ENCODE measurements around the gene FGF1.

Gene FGF1

DNA sequence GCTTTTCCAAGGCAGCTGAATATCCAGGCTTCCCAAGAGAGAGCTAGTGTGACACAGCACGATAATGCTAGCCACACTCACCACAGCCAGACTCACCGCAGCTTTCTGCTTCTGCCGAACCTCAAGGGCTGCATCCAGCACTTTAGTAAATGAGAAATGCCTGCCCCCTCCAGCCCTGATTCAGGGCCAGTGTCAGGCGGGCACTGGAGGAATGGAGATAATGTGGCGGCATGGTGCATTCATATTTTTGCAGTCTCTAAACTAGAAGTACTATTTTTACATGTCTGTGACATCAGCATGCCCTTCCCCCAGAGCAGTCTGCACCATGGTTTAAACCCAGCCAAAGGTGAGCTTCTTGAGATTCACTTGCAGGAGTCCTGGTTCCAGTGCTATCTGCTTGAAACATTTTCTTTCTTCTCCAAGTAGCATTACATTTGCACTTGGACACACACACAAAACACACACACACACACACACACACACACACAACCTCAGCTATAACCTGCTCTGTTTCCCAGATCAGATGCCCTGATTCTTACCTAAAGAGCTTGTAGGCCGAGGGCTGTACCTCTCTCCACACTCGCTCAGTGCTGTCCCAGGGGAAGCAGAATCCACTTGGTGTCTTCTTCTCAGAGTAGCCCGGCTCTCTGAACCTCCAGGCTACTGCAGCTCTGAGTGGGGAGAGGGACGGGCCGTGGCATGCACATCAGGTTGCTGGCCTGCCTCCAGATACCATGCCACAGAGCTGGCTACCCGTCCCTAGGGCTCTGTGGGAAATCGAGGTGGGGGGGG is at the start of gene FGF1:
Gene FGF1, minus strand, starts transcription at position 673 of the 792 bp plus-strand sequence. CDS start 71,963 bp downstream, outside the sequence.
- FAIRE-seq, result no peak

DNA sequence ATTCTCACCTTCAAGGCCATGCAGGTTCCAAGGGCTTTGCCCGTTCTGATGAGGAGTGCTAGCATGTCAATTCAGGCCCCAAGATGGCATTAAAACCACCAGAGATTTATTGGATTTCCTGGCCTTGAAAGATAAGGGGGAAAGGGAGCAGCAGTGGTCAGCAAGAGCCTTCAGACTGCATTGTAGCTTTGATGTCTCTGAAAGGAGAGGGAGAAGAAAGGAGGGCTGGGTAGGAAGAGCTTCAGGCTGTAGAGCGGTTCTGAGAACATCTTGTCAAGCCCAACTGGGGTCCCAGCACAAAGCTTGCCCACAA is 41.8 kb upstream of the FGF1 start:
- FAIRE-seq, result no peak

DNA sequence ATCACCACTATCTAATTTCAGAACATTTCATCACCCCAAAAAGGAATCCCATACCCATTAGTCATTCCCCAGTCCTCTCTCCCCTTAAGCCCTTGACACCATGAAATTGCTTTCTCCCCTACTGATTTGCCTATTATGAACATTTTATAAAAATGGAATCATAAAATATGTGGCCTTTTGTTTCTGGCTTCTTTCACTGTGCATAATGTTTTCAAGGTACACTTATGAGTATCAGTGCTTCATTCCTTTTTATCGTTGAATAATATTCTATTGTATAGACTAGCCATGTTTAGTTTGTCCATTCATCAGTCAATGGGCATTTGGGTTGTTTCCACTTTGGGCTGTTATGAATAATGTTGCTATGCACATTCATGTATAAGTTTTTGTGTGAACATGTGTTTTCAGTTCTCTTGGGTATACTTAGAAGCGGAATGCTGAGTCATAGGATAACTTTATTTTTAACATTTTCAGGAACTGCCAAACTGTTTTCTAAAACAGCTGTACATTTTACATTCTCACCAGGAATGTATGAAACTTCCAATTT is 40.4 kb upstream of the FGF1 start:
- FAIRE-seq, result no peak

DNA sequence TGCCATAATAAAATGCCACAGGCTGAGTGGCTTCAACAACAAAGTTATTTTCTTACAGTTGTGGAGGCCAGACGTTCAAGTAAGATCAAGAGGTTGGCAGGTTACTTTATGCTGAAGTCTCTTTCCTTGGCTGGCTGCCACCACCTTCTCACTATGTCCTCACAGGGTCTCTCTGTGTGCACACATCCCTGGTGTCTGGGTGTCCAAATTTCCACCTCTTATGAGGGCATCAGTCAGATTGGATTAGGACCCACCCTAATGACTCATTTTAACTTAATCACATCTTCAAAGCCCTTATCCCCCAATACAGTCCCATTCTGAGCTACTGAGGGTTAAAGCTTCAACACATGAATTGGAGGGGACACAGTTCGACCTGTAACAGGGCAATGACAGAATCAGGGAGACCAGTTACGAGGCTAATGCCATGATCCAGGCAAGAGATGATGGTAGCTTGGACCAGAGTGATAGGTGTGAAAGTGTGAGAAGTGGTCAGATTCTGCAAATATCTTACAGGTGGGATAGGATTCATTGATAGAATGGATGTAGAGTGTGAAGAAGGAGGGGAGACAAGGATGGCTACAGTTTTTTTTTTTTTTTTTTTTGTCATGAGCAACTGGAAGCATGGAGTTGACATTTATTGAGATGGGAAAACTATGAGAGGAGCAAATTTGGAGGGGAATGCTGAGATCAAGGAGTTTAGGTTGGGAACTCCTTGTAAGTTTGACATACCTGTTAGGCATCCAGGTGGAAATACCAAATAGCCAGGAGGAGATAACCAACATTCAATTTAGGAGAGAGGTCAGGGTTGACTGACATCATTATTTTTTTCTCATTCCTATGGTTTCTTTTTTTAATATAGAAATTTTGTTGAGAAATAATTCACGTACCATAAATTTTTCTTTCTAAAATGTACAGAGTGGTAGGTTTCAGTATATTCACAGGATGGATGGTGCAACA is 39.6 kb upstream of the FGF1 start:
- no peak for FAIRE-seq

DNA sequence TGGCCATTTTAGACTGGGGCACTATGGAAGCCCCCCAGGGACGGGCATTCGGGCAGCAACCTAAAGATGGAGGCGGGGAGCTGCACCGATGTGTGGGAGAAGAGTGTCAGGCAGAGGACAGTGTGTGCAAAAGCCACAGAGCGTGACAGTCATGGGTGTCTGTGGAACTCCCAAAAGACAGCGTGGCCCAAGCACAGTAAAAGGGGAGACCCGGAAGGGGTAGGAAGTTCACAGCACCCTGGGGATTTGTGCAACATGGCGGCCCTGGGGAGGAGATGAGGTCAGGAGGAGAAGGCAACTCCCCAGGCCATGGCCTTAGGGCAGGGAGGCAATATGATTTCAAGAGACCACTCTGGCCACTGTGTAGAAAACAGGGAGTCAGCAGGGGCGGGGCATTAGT is 38.9 kb upstream of the FGF1 start:
- no peak for FAIRE-seq

DNA sequence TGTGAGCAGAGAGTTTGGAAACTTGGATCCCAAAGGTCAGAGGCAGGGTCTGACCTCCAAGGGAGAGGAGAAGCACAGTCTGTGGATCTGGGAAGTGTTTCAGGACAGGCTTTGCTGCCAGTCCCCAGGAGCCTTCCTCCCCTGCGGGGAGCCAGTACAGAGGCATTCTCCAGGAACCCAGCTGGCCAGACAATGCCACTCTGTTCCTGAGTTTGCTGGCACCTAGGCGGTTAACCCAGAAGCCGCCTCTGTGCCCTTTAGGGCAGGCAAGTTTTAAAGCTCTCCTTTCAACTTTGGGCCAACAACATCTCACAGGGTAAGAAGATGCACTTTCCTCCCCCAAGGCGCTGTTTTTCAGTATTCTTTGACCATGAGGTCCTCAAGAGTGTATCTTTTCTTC is 37.0 kb upstream of the FGF1 start:
- no peak for FAIRE-seq

DNA sequence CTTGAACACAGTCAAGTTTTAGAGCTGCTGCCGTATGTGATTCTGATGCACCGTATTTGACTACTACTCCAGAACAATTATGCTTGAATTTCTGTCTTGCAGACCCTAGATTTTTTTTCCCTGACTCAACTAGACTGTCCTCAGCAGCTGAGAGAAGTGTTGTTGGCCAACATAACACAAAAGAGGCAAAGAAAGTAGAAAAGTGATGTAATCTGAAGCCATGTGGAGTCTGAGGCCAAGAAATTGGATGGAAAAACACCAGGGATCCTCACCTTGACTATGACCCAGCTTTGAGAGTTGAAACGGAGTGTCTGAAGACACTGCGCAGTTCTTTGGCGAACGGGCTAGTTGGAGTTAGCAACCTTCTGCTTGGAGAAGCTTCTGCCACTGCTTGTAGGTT is 36.3 kb upstream of the FGF1 start:
- FAIRE-seq, result no peak

DNA sequence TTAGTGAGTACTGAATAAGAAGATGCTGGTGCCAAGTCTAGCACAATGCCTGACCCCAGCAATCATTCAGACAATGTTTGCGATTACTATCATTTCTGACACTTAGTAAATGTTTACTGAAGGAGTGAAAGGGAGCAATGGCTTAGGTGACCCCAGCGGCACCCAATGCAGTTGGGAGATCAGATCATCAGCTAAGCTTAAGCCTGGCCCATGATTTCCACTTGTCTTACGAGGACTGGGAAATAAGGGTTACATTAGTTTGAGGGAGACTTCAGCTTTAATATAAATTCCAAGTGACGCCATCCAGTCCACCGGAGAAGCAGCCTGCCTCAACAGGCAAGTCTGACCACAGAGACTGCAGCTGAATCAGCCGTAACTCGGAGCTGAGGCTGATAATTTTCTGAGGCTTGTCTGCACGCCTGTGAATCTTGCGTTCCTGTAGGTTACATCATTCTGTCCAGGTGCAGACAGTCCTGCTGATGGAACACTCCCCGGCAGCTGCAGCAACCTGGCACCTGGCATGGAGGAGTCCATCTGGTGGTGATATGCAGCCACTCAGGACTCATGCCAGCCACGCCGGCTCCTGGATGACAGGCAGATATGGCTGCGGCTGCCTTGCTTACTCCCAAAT is 34.9 kb upstream of the FGF1 start:
- no peak for FAIRE-seq

DNA sequence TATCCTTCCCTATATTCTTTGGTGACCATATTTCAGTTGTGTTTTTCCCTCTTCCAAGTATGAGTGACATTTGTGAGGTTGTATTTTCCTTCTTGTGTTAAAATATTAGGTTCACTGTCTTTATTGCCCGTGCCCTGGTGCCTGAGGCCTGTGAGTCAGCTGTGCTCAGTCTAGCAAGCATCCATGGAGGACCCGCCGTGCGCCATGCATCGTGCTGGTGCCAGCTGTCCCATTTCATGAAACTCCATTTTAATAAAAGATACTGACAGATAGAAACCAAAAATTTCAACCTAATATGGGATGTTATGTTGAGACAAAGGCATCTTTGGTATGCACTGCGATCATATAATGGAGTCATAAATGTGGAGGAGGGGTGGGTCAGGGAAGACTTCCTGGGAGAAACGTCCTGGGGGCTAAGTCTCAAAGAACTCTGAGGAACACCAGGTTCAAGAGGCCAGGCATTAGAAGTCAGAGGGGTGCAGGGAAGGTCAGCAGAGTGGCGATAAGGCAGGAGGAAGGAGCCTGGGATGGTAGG is 34.0 kb upstream of the FGF1 start:
- FAIRE-seq, result no peak

DNA sequence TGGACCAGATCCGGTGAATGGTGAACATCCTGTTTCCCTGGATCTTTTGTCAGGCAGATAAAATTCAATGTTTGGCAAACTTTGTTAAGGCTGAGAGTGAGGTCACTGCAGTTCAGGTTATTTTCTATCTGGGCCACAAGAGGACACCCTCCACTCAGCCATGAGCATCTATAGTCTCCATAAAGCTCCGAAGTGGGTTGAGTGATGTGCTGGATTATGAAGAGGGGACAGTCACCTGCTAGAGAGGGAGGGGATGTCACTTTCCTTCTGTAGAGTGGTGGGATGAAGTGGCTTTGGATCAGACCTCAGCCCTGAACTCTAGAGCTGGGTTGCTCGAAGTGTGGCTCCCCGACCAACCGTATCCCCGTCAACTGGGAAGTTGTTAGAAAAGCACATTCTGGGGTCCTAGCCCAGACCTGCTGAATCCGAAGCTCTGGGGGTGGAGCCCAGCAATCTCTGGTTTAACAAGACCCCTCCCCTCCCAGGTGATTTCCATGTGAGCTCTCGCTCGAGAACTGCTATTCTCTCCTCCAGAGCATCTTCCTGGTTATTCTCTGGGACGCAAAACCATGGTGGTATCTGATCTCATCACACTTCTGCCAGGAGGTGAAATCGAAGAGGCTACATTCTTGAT is 31.8 kb upstream of the FGF1 start:
- FAIRE-seq, result no peak

DNA sequence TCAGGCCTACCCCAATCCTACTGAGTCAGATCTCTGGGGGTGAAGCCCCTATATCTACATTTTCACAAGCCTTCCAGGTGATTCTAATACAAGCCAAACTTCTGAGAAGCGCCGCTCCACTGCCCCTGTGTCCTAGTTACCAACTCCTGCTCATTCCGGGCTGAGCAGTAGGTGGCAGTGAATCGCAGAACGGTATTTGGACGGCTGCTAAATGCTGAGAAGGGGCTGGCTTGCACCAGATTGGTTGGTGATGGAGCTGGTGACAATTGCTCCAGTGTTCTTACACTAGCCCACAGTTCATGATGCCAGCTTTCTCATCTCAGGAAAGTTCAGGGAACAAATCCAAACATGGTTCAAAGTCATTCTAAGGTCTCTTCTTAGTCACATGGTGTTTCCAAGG is 31.1 kb upstream of the FGF1 start:
- FAIRE-seq, result peak; percentile 60

DNA sequence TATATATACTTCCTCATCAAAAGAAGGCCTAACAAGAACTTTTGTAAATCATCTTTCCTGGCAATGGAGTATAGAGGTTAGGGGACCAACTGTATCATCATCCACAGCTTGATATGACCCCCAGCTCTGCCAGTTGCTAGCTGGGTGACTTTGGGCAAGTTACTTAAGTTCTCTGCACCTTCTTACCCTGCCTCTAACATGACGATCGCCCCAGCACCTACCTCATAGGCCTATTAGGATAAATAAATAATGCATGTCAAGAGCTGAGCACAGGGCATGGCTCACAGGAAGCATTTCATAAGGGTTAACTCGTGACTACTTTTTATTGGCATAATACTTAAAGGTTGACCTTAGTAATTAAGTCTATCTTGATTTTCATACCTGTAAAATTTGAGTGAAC is 29.4 kb upstream of the FGF1 start:
- FAIRE-seq, result no peak

DNA sequence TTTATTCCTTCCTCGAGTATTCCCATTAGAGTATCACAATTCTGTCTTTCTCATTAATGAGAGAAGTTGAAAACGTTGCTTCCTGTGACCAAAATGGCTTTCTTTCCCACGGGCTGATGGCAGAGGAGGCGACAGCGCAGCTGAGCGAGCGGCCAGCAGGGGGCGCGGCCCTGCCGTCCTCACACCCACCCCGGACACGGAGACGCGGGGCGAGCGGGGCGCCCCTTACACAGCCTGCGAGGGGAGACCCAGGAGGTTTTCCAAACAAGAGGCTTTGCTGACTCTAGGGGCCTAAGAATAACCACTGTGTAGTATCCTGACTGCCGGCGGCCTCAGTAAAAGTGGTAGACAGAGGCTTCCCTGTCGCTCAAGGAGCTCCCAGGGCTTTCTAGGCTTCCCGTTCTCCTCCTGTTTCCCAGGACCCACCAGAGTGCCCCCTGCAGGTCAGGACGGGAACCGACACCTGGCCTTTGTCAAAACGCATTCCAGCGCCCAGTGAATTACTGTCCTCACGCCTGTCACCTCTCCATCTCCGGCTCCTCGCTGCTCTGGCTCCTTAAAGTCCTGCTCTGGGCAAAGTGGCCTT is 27.3 kb upstream of the FGF1 start:
- FAIRE-seq, result peak; percentile 19

DNA sequence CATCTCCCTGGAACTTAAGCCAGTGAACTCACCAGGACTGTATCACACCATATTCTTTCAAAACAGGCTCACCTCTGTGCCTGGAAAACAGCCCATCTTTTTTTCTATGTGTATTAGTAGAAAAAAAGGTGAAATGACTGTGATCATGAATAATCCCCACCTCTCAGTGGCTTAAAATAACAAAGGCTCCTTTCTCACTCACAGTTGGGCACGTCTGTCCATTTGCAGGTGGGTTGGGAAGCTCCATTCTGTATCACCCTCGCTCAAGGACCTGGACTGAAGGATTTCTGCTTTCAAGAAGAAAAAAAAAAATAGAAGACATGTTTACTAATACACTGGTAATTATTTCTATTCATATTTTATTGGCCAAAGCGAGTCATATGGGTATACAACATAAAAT is 17.3 kb upstream of the FGF1 start:
- FAIRE-seq, result no peak

DNA sequence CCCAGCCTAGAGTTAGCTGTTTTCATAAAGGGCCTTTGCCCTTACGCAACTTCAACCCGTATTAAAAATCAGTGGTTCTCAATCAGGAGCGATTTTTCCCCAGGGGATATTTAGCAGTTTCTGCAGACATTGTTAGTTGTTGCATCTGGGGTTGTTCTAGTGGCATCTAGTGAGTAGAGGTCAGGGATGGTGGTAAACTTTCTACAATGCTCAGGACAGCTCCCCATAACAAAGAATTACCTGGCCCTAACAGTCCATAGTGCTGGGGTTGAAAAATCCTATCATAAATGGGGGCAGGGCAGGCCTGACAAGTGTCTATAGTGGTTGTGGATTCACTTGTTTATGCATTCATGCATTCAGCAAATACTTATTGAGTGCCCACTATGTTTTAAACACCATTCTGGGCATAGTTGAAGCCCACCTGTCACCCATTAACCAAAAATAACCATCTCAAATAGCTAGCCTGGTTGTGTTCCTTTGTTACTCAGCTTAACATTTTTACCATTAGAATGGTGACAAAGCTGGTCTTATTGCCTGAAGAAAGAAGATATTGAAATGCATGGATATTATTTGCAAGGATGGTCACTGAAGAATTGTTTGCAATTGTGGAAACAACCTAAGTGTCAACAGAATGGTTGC is 15.9 kb upstream of the FGF1 start:
- no peak for FAIRE-seq

DNA sequence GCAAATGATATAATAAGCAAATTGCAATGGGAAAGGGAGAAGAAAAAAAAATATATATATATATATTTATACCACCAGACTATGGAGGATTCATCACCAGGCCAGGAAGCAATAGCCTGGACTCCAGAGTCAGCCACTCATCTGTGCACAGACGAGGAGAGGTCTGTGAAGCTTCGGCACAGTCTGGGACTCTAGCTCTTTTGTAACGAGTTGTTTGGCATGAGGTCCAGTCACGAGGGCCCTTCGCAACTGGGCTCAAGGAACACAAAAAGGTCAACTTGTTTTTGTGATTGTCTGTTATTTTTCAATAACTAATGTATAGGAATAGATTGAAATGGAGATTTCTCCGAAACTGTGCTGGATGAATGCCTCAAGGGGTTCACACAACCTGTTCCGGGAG is 14.7 kb upstream of the FGF1 start:
- no peak for FAIRE-seq

DNA sequence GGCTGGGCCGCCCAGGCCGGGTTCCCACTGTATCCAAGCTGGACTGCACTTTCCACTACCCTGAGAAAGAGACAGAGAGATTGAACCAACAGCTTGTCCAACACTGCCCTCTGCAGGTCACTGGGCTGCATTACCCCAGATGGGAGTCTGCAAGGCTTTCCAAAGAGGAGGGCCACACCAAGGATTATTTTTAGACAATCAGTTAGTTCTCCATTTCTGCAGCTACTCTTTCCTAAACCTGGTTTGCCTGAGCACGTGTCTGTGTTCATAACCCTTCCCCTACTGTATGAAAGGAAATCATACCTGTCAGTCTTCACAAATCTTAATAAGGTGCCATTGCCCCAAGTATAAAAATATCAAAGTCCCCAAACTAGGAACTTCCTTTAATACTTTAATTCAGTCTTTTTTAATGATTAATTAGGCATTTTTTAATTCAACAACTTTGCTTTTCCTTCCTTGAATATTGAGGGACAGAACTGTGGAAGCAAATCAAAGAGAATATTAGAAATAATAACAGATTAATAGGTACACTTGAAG is 13.4 kb upstream of the FGF1 start:
- peak; percentile 57 for FAIRE-seq

DNA sequence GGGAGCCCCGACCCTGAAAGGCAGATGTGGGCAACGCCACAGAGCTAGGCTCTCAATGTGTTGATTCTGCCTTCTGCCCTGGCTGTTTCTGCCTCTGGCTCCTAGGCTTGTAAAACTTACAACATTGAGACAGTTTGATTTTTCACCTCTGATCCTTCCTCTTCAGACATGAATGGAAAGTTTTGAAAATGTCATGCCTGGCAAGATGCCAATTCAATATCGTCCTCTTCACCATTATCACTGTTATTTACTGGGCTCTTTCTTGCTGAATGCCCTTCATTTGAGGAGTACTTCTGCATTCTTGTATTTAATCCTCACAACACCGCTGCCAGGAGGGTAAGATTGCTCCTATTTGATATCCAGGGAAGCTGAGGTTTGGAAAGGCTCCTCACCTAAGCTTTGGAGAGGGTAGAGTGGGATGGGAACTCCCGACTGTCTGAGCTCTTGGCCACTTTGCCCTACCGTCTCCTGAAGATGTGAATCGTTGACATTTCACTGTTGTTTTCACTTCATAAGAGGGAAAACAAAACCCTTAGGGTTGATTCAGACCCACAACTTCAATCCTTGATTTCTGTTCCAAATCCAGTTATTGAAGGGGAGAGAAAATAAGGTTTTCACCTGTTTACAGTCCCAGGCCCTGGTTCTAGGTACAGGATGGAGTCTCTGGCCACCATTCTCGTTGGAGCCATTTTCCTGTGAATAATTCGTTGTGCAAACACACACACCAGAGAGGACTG is 12.7 kb upstream of the FGF1 start:
- FAIRE-seq, result no peak

DNA sequence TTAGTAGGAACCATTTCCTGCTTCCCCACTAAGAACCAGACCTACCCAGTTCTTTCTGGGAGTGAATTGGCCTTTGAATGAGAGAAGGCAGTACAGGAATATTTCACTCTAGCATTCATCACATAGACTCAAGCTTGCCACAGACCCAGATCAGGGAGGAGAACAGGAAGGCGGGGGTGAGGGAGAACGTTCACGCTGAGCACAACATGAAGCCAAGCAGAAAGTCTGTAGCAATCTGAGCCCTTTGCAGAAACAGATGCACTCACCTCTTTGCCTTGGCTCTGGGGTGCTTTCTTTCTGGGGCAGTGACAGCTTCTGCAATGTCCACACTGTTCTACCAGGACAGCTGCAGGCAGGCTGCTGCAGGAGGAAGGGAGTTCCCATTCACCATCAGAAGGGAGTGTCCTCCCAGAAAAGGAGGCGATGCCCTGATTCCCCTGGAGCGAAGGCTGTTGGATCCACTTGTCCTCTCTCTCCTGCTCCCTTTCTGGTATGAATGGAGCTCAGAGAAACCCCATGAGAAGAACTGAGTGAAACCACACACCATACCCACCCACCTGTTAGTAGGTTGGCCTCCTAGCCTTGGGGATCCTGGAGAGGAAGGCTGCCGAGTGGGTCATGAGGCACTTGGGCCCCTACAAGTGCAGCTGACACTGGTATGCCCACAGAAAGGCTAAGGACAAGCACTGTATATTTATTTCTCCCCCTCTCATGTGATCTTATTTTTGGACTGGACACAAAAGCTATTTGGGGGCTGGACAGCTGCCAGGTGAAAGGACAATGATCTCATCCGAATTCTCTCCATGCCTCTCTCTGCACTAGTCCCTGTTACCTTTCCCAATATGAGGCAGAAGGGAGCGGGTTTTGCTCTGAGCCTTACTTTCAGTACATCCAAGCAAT is 11.7 kb upstream of the FGF1 start:
- FAIRE-seq, result no peak

DNA sequence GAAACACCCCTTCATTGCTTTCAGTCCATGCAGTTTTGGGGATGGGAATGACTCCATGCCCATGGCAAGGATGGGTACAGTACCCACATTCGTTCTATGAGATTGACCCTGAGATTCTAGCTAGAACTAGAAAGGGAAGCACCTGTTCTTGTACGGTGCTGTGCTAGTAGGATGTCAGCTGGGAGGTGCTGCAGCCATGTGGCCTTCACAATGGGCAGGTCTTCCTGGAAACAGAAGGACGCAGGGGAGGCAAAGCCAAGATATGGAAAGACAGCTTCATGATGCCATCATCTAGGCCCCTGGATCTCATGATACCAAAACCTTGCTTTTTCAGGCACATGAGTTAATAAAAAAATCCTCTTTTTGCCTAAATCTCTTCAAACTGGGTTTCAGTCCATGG is 10.5 kb upstream of the FGF1 start:
- no peak for FAIRE-seq
